ENCODE measurements around the gene G2E3. TPM values are rescaled to one million over a fixed set of nuclear protein-coding genes. Genes with fewer than 3 reads are reported as not detected.
"Not testable (repeated sequence)": the region's sequence is repeated elsewhere in the genome, so short reads cannot be mapped to it uniquely, and the experiment has no call there.

G2E3 gene
- total and polyA plus RNA-seq, 3 experiments from 2014 or later, result 17.3 to 19.1 (median 18.2) TPM

GRCh38 chr14:30527196-30527595 lies 31.8 kb upstream of the G2E3 start:
- Mint-ChIP-seq H3K27me3 (no peaks in the 10 kb centered on the region), H3K4me1 (peaks cover 4 to 5% (median 5%) of the 10 kb centered on the region in 3 donors), H3K4me3 (no peak overlapping the region), H3K27ac (peak overlapping the region in 1 of 8 donors; percentile 80), H3K36me3 (no peaks in the 10 kb centered on the region), H3K9me3 (no peaks in the 10 kb centered on the region)
- no peak overlapping the region for H3K4me3 ChIP-seq (ENCODE audit: low read length)
- no peak for DNase-seq
- H3K4me1 ChIP-seq (ENCODE audit: insufficient read depth, low read length), result peaks cover 4% of the 10 kb centered on the region
- POLR2A ChIA-PET, result no interaction called here
- H3K9me3 ChIP-seq (ENCODE audit: low read length), result no peaks in the 10 kb centered on the region
- CTCF ChIA-PET, result no interaction called here
- H3K27ac ChIP-seq (ENCODE audit: low read depth, low read length), result no peak overlapping the region
- H3K27me3 ChIP-seq (ENCODE audit: insufficient read depth, low read length, poor library complexity, severe bottlenecking), result no peaks in the 10 kb centered on the region
- no peaks in the 10 kb centered on the region for H3K36me3 ChIP-seq (ENCODE audit: insufficient read depth, low read length)

- Histone ChIP-seq H3K4me1 (ENCODE audit: insufficient read depth, low read length) (no peaks in the 10 kb centered on the region), H3K9me3 (ENCODE audit: low read length) (no peaks in the 10 kb centered on the region), H3K27me3 (ENCODE audit: insufficient read depth, low read length, poor library complexity, severe bottlenecking) (no peaks in the 10 kb centered on the region), H3K4me3 (ENCODE audit: low read length) (no peak overlapping the region), H3K36me3 (ENCODE audit: insufficient read depth, low read length) (no peaks in the 10 kb centered on the region), H3K27ac (ENCODE audit: low read depth, low read length) (no peak overlapping the region)
- no peaks in the 10 kb centered on the region for H3K36me3 Mint-ChIP-seq
- no peak overlapping the region for H3K4me3 Mint-ChIP-seq
- H3K27ac Mint-ChIP-seq, result peak overlapping the region in 1 of 8 donors; percentile 78
- no peaks in the 10 kb centered on the region for H3K9me3 Mint-ChIP-seq
- no peak for DNase-seq
- CTCF ChIA-PET, result interaction anchor here (1.4 kb wide), 1 partner anchor 8 kb away, joined by 3 read pairs; no protein-coding TSS in a partner anchor
- H3K4me1 Mint-ChIP-seq, result no peaks in the 10 kb centered on the region
- POLR2A ChIA-PET, result no interaction called here
- no peaks in the 10 kb centered on the region for H3K27me3 Mint-ChIP-seq
These were observed 30.8 kb upstream of the G2E3 start for GRCh38 chr14:30528119-30528518.

GRCh38 chr14:30528778-30529642 lies 29.9 kb upstream of the G2E3 start:
- Histone ChIP-seq H3K4me3 (ENCODE audit: low read length) (no peak overlapping the region), H3K27me3 (ENCODE audit: insufficient read depth, low read length, poor library complexity, severe bottlenecking) (no peaks in the 10 kb centered on the region), H3K36me3 (ENCODE audit: insufficient read depth, low read length) (no peaks in the 10 kb centered on the region), H3K9me3 (ENCODE audit: low read length) (no peaks in the 10 kb centered on the region), H3K27ac (ENCODE audit: low read depth, low read length) (no peak overlapping the region), H3K4me1 (ENCODE audit: insufficient read depth, low read length) (no peaks in the 10 kb centered on the region)
- H3K36me3 Mint-ChIP-seq, result no peaks in the 10 kb centered on the region
- no peak overlapping the region for H3K4me3 Mint-ChIP-seq
- no peak overlapping the region for H3K27ac Mint-ChIP-seq
- no peaks in the 10 kb centered on the region for H3K27me3 Mint-ChIP-seq
- H3K9me3 Mint-ChIP-seq, result no peaks in the 10 kb centered on the region
- no peaks in the 10 kb centered on the region for H3K4me1 Mint-ChIP-seq
- no peak for DNase-seq
- ChIA-PET CTCF (interaction anchor here (1.2 to 1.4 kb wide), 2 partner anchors 9 to 17 kb away, joined by 3 read pairs; no protein-coding TSS in a partner anchor), POLR2A (no interaction called here)

DNA sequence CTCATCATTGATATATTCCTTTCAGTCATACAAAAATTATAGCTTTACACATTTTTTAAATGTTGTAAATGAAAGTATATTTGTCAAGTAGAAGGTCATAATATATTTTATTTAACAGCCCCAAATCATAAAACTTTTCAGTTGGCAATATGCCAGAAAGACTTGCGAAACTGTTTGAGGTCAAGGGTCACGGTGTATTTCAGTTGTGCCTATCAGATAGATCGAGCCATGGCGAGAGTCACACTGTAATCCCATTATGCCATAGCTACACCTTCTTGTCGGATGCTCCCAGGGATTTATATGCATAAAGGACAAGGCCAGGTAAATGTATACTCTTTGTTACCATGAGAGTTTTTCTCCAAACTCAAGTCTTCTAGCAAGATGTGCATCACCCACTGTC lies 26.7 kb upstream of the G2E3 start:
- no peaks in the 10 kb centered on the region for H3K36me3 ChIP-seq (ENCODE audit: insufficient read depth, low read length)
- DNase-seq, result no peak
- no peak overlapping the region for H3K4me3 Mint-ChIP-seq
- no peaks in the 10 kb centered on the region for H3K9me3 ChIP-seq (ENCODE audit: low read length)
- H3K27ac ChIP-seq (ENCODE audit: low read depth, low read length), result no peak overlapping the region
- H3K4me1 ChIP-seq (ENCODE audit: insufficient read depth, low read length), result no peaks in the 10 kb centered on the region
- ChIA-PET CTCF (no interaction called here), POLR2A (no interaction called here)
- H3K27me3 Mint-ChIP-seq, result peaks cover 4 to 12% of the 10 kb centered on the region in 2 donors
- no peaks in the 10 kb centered on the region for H3K4me1 Mint-ChIP-seq
- H3K9me3 Mint-ChIP-seq, result no peaks in the 10 kb centered on the region
- no peaks in the 10 kb centered on the region for H3K36me3 Mint-ChIP-seq
- H3K27ac Mint-ChIP-seq, result no peak overlapping the region
- no peaks in the 10 kb centered on the region for H3K27me3 ChIP-seq (ENCODE audit: insufficient read depth, low read length, poor library complexity, severe bottlenecking)
- no peak overlapping the region for H3K4me3 ChIP-seq (ENCODE audit: low read length)

GRCh38 chr14:30533126-30533525 lies 25.8 kb upstream of the G2E3 start:
- Mint-ChIP-seq H3K27me3 (peaks cover 4 to 20% of the 10 kb centered on the region in 2 donors), H3K4me1 (no peaks in the 10 kb centered on the region), H3K4me3 (no peak overlapping the region), H3K27ac (no peak overlapping the region), H3K36me3 (no peaks in the 10 kb centered on the region), H3K9me3 (no peaks in the 10 kb centered on the region)
- POLR2A ChIA-PET, result no interaction called here
- no peaks in the 10 kb centered on the region for H3K9me3 ChIP-seq (ENCODE audit: low read length)
- no peak overlapping the region for H3K27ac ChIP-seq (ENCODE audit: low read depth, low read length)
- no peaks in the 10 kb centered on the region for H3K4me1 ChIP-seq (ENCODE audit: insufficient read depth, low read length)
- DNase-seq, result no peak
- CTCF ChIA-PET, result no interaction called here
- no peaks in the 10 kb centered on the region for H3K36me3 ChIP-seq (ENCODE audit: insufficient read depth, low read length)
- H3K4me3 ChIP-seq (ENCODE audit: low read length), result no peak overlapping the region
- H3K27me3 ChIP-seq (ENCODE audit: insufficient read depth, low read length, poor library complexity, severe bottlenecking), result no peaks in the 10 kb centered on the region

GRCh38 chr14:30541318-30541717 lies 17.6 kb upstream of the G2E3 start:
- no peaks in the 10 kb centered on the region for H3K27me3 ChIP-seq (ENCODE audit: insufficient read depth, low read length, poor library complexity, severe bottlenecking)
- no peaks in the 10 kb centered on the region for H3K4me1 Mint-ChIP-seq
- no peaks in the 10 kb centered on the region for H3K9me3 Mint-ChIP-seq
- POLR2A ChIA-PET, result no interaction called here
- H3K27ac ChIP-seq (ENCODE audit: low read depth, low read length), result no peak overlapping the region
- no peak for DNase-seq
- H3K4me1 ChIP-seq (ENCODE audit: insufficient read depth, low read length), result no peaks in the 10 kb centered on the region
- peaks cover 12 to 24% of the 10 kb centered on the region in 2 donors for H3K27me3 Mint-ChIP-seq
- H3K36me3 Mint-ChIP-seq, result no peaks in the 10 kb centered on the region
- CTCF ChIA-PET, result no interaction called here
- H3K4me3 Mint-ChIP-seq, result no peak overlapping the region
- H3K27ac Mint-ChIP-seq, result no peak overlapping the region
- no peaks in the 10 kb centered on the region for H3K9me3 ChIP-seq (ENCODE audit: low read length)
- H3K4me3 ChIP-seq (ENCODE audit: low read length), result no peak overlapping the region
- H3K36me3 ChIP-seq (ENCODE audit: insufficient read depth, low read length), result no peaks in the 10 kb centered on the region

- H3K27ac Mint-ChIP-seq; H3K4me1 Mint-ChIP-seq; H3K4me3 ChIP-seq (ENCODE audit: low read length); H3K4me1 ChIP-seq (ENCODE audit: insufficient read depth, low read length); H3K27me3 ChIP-seq (ENCODE audit: insufficient read depth, low read length, poor library complexity, severe bottlenecking); H3K36me3 Mint-ChIP-seq; DNase-seq; H3K36me3 ChIP-seq (ENCODE audit: insufficient read depth, low read length); CTCF ChIA-PET; H3K27ac ChIP-seq (ENCODE audit: low read depth, low read length); H3K9me3 ChIP-seq (ENCODE audit: low read length); H3K9me3 Mint-ChIP-seq; POLR2A ChIA-PET; H3K4me3 Mint-ChIP-seq: not testable (repeated sequence)
- peaks cover 11 to 35% of the 10 kb centered on the region in 2 donors for H3K27me3 Mint-ChIP-seq
These were observed 12.2 kb upstream of the G2E3 start for GRCh38 chr14:30546735-30547134.

- no peak for DNase-seq
- Mint-ChIP-seq H3K4me1 (no peaks in the 10 kb centered on the region), H3K9me3 (no peaks in the 10 kb centered on the region), H3K27me3 (peaks cover 11 to 42% of the 10 kb centered on the region in 2 donors), H3K27ac (no peak overlapping the region), H3K4me3 (no peak overlapping the region), H3K36me3 (peaks cover 0 to 7% (median 3%) of the 10 kb centered on the region in 3 donors)
- H3K36me3 ChIP-seq (ENCODE audit: insufficient read depth, low read length), result no peaks in the 10 kb centered on the region
- H3K4me1 ChIP-seq (ENCODE audit: insufficient read depth, low read length), result no peaks in the 10 kb centered on the region
- ChIA-PET POLR2A (no interaction called here), CTCF (no interaction called here)
- peaks cover 5% of the 10 kb centered on the region for H3K27me3 ChIP-seq (ENCODE audit: insufficient read depth, low read length, poor library complexity, severe bottlenecking)
- no peaks in the 10 kb centered on the region for H3K9me3 ChIP-seq (ENCODE audit: low read length)
- H3K27ac ChIP-seq (ENCODE audit: low read depth, low read length), result no peak overlapping the region
- H3K4me3 ChIP-seq (ENCODE audit: low read length), result no peak overlapping the region
These were observed 11.4 kb upstream of the G2E3 start for GRCh38 chr14:30547388-30548048.
